GM23338 (cell line): ENCODE data around the gene GDPD1. TPM values are rescaled to one million over a fixed set of nuclear protein-coding genes. Genes with fewer than 3 reads are reported as not detected.

Experiments
- ATAC-seq: fragments of 200-7000 bp; cut with Tn5 transposase; 3 replicates; pipeline ENCODE4 v1.9.1; 2020
- DNase-seq: peaks from one replicate; pipeline ENCODE4 v3.0.0-alpha.2; 2015; ENCODE audit warnings: low spot score
- H2AFZ ChIP-seq: fragments of 200-600 bp; sonication (generic); 2 replicates; pipeline ENCODE4 v1.8.0; 2016; ENCODE audit warnings: antibody characterized with exemption, mild to moderate bottlenecking, moderate library complexity
- H3F3A ChIP-seq: fragments of 200-600 bp; sonication (generic); replicated peaks from 2 replicates; pipeline ENCODE4 v1.8.0; 2017; ENCODE audit warnings: antibody characterized with exemption, mixed run types, low read depth
- H3K27ac ChIP-seq: fragments of 200-600 bp; sonication (generic); 2 replicates; pipeline ENCODE4 v1.6.1; 2016; ENCODE audit warnings: low read depth
- H3K27me3 ChIP-seq: fragments of 200-600 bp; sonication (generic); 2 replicates; pipeline ENCODE4 v1.8.0; 2016; ENCODE audit warnings: mild to moderate bottlenecking, mixed run types, moderate library complexity; ENCODE audit not compliant: insufficient read depth
- H3K36me3 ChIP-seq: fragments of 200-600 bp; sonication (generic); 2 replicates; pipeline ENCODE4 v1.8.0; 2016; ENCODE audit warnings: mild to moderate bottlenecking; ENCODE audit not compliant: insufficient read depth
- H3K4me1 ChIP-seq: fragments of 200-600 bp; sonication (generic); 2 replicates; pipeline ENCODE4 v1.8.0; 2016; ENCODE audit warnings: mild to moderate bottlenecking, moderate library complexity; ENCODE audit not compliant: insufficient read depth
- H3K4me2 ChIP-seq: fragments of 200-600 bp; sonication (generic); 2 replicates; pipeline ENCODE4 v1.7.1; 2017; ENCODE audit warnings: mixed run types
- H3K4me3 ChIP-seq: fragments of 200-600 bp; sonication (generic); 2 replicates; pipeline ENCODE4 v1.6.1; 2016; ENCODE audit warnings: mixed run types
- H3K79me2 ChIP-seq: fragments of 200-600 bp; sonication (generic); replicated peaks from 2 replicates; pipeline ENCODE4 v1.8.0; 2017; ENCODE audit warnings: mild to moderate bottlenecking; ENCODE audit not compliant: insufficient read depth
- H3K9me2 ChIP-seq: fragments of 200-600 bp; sonication (generic); 2 replicates; pipeline ENCODE4 v1.8.0; 2017; ENCODE audit not compliant: insufficient read depth
- H4K20me1 ChIP-seq: fragments of 200-600 bp; sonication (generic); replicated peaks from 2 replicates; pipeline ENCODE4 v1.8.0; 2017; ENCODE audit warnings: mild to moderate bottlenecking; ENCODE audit not compliant: insufficient read depth
- H3K27ac Mint-ChIP-seq: 2 replicates; pipeline ENCODE4 v1.8.0; 2020; ENCODE audit warnings: inconsistent platforms, mild to moderate bottlenecking, moderate library complexity, mixed read lengths
- H3K27me3 Mint-ChIP-seq: 3 replicates; pipeline ENCODE4 v1.8.0; 2022; ENCODE audit warnings: low read depth, mild to moderate bottlenecking, moderate library complexity, mixed read lengths, inconsistent platforms; ENCODE audit not compliant: insufficient read depth, poor library complexity
- H3K36me3 Mint-ChIP-seq: 3 replicates; pipeline ENCODE4 v1.8.0; 2021; ENCODE audit warnings: low read depth, mild to moderate bottlenecking, inconsistent platforms, moderate library complexity, mixed read lengths
- H3K4me1 Mint-ChIP-seq: 3 replicates; pipeline ENCODE4 v1.8.0; 2020; ENCODE audit warnings: mild to moderate bottlenecking, inconsistent platforms, mixed read lengths
- H3K4me3 Mint-ChIP-seq: 3 replicates; pipeline ENCODE4 v1.8.0; 2021; ENCODE audit warnings: moderate library complexity, mild to moderate bottlenecking, inconsistent platforms, mixed read lengths
- H3K9me3 Mint-ChIP-seq: 3 replicates; pipeline ENCODE4 v1.8.0; 2020; ENCODE audit warnings: moderate library complexity, mild to moderate bottlenecking, inconsistent platforms, mixed read lengths
- CTCF ChIP-seq, 2 experiments: fragments of 200-600 bp in 1 of 2; sonication (generic) in 1 of 2; conservative IDR thresholded peaks; 2 replicates each; pipeline versions ENCODE4 v1.5.1 to v1.6.1; 2016 to 2017; ENCODE audit warnings: antibody characterized with exemption in 2 of 2, low read depth in 2 of 2, mild to moderate bottlenecking in 2 of 2, moderate library complexity in 1 of 2
- ETS1 ChIP-seq: IDR thresholded peaks from 2 replicates; pipeline ENCODE4 v1.6.1; 2016; ENCODE audit warnings: antibody characterized with exemption
- EZH2 ChIP-seq: fragments of 200-600 bp; sonication (generic); IDR thresholded peaks from one replicate; pipeline ENCODE4 v1.8.0; 2017; ENCODE audit warnings: antibody characterized with exemption, mild to moderate bottlenecking, low read depth; ENCODE audit not compliant: unreplicated experiment
- NANOG ChIP-seq: IDR thresholded peaks from 2 replicates; pipeline ENCODE4 v1.6.1; 2016; ENCODE audit warnings: antibody characterized with exemption, borderline replicate concordance
- POLR2AphosphoS5 ChIP-seq: IDR thresholded peaks from 2 replicates; pipeline ENCODE4 v1.6.1; 2016; ENCODE audit warnings: antibody characterized with exemption, low read depth
- REST ChIP-seq: IDR thresholded peaks from one replicate; pipeline ENCODE4 v1.6.1; 2018; ENCODE audit warnings: antibody characterized with exemption; ENCODE audit not compliant: unreplicated experiment
- STAT1 ChIP-seq: IDR thresholded peaks from one replicate; pipeline ENCODE4 v1.6.1; 2016; ENCODE audit warnings: antibody characterized with exemption; ENCODE audit not compliant: unreplicated experiment
- ZNF114 ChIP-seq: fragments of 250-450 bp; sonication (Bioruptor Pico); IDR thresholded peaks from 2 replicates; pipeline ENCODE4 v1.5.0; 2020; ENCODE audit warnings: mild to moderate bottlenecking, moderate library complexity
- ZNF462 ChIP-seq: fragments of 250-450 bp; sonication (Bioruptor Pico); IDR thresholded peaks from 2 replicates; pipeline ENCODE4 v1.5.0; 2020; ENCODE audit warnings: mild to moderate bottlenecking, moderate library complexity
- polyA plus RNA-seq: library from polyadenylated mRNA; unstranded; fragments of >200 nt; fragmentation: Nextera tagmentation; extraction: Ambion mirVana; gene quantifications from 2 replicates; pipeline ENCODE4 v1.2.1, GENCODE V29; 2016
- total RNA-seq: library from RNA; depleted of rRNA; stranded (reverse); fragments of >200 nt; shearing (Covaris generic); gene quantifications from 2 replicates; pipeline ENCODE4 v1.2.3, GENCODE V29; 2014

GDPD1 gene
- total and polyA plus RNA-seq, 2 experiments from 2014 or later: 6.8 to 7.8 TPM

GRCh38 chr17:59172436-59173004, 47.8 kb upstream of the GDPD1 start:
- DNase-seq (no peak), ATAC-seq (no peak)
- peaks cover 5% of the 10 kb centered on the region; the same call in 2 of the 3 replicates for H3K9me3 Mint-ChIP-seq
- no peaks in the 10 kb centered on the region for H3F3A ChIP-seq
- no peaks in the 10 kb centered on the region; the same call in 2 of the 3 replicates for H3K4me1 Mint-ChIP-seq
- no peak overlapping the region for H3K27ac ChIP-seq
- no peak for TF ChIP-seq ETS1
- no peak for TF ChIP-seq NANOG
- no peak for TF ChIP-seq EZH2
- no peak for TF ChIP-seq ZNF114 (CRISPR knock-in tag)
- no peak for TF ChIP-seq STAT1
- no peak for TF ChIP-seq POLR2AphosphoS5
- TF ChIP-seq ZNF462 (CRISPR knock-in tag): no peak
- no peak for TF ChIP-seq CTCF (conservative IDR thresholded peaks at IDR 0.05; ENCODE audit: low read depth in 2 of 2)
- no peak for TF ChIP-seq REST
- H2AFZ ChIP-seq: no peak overlapping the region
- peaks cover 24% of the 10 kb centered on the region; the same call in 1 of the 2 replicates for H3K36me3 ChIP-seq
- H3K27me3 ChIP-seq: no peaks in the 10 kb centered on the region
- H3K4me2 ChIP-seq: no peak overlapping the region
- no peak overlapping the region for H3K27ac Mint-ChIP-seq
- no peaks in the 10 kb centered on the region for H3K9me2 ChIP-seq
- H3K4me3 ChIP-seq: no peak overlapping the region
- no peaks in the 10 kb centered on the region for H3K4me1 ChIP-seq
- H3K79me2 ChIP-seq: peaks cover 27% of the 10 kb centered on the region
- no peak overlapping the region for H3K4me3 Mint-ChIP-seq
- peaks cover 4% of the 10 kb centered on the region for H3K27me3 Mint-ChIP-seq
- H3K36me3 Mint-ChIP-seq: peaks cover 58% of the 10 kb centered on the region
- H4K20me1 ChIP-seq: peaks cover under 1% of the 10 kb centered on the region; the same call in 1 of the 2 replicates
